Measurements from ENCODE around the gene UBAP2. TPM values are rescaled to one million over a fixed set of nuclear protein-coding genes. Genes with fewer than 3 reads are reported as not detected.

Gene UBAP2
- total and polyA plus RNA-seq, 2 of the 4 experiments (the other 2 are of a cell fraction): 12.9 to 25.5 TPM

DNA sequence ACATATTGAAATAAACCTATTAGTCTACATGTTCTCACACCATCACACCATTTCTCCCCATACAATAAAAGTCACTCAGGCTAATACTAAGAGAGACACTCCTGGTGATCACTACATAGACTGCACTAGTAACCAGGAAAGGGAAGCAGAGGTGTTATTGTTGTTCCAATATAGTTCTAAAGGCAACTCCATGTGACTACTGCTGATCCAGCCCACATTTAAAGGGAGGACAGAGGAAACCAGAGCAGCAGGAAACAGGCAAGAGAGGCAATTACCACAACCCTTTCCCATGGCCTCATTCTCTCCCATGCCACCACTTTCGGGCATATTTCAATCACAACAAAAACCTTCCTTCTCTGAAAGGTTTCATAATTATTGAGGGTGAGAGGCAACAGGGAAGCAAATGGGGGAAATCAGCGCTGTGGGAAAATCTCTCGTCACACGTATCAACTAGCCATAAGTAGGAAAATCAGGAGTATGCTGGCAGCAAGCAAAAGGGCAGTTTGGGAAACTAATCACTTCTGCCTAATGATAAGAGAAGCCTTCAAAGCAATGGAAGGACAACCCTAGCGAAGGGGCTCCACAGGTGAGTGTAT lies 1.8 kb downstream of the UBAP2 start:
- dilution Hi-C loops (cut with HindIII; ENCODE audit: low sequenced_read_pairs, unreplicated experiment): no loop called here
- H4K5ac ChIP-seq (ENCODE audit: low read depth, low read length): peak overlapping the region; percentile 21; the same call in 1 of the 2 replicates
- ChIA-PET CTCF (no interaction called here), POLR2A (ENCODE audit: unreplicated experiment) (no interaction called here)
- H3K4me1 ChIP-seq (ENCODE audit: control insufficient read depth, insufficient read depth, low read length): peaks cover 10% of the 10 kb centered on the region
- H2BK15ac ChIP-seq (ENCODE audit: low read depth, low read length): no peak overlapping the region
- no peak overlapping the region; a peak in 1 of 4 replicates for H4K8ac ChIP-seq (ENCODE audit: low read depth in 2 of 2, low read length in 2 of 2)
- H3K14ac ChIP-seq (replicated peaks; ENCODE audit: low read depth, low read length): no peak overlapping the region
- no peak overlapping the region for H4K91ac ChIP-seq (ENCODE audit: insufficient read depth, low read depth, low read length)
- H2AK5ac ChIP-seq (ENCODE audit: low read depth, low read length): no peak overlapping the region
- H3K18ac ChIP-seq (ENCODE audit: low read depth, low read length): no peak overlapping the region
- H2BK5ac ChIP-seq (ENCODE audit: low read depth, low read length, poor library complexity, severe bottlenecking): no peak overlapping the region
- H3K9me1 ChIP-seq (ENCODE audit: insufficient read depth, low read length): peaks cover 19% of the 10 kb centered on the region
- H2BK20ac ChIP-seq (ENCODE audit: low read depth, low read length): no peak overlapping the region
- H3K23ac ChIP-seq (ENCODE audit: low read depth, low read length): peak overlapping the region; percentile 55; the same call in 1 of the 2 replicates
- H3K27me3 ChIP-seq (ENCODE audit: control insufficient read depth, insufficient read depth, low read length): no peaks in the 10 kb centered on the region
- no peak overlapping the region; the same call in 1 of the 2 replicates for H3K4ac ChIP-seq (ENCODE audit: low read depth, low read length)
- H2AK9ac ChIP-seq (replicated peaks; ENCODE audit: low read depth, low read length, poor library complexity): no peak overlapping the region
- no peaks in the 10 kb centered on the region for H3K9me3 ChIP-seq (ENCODE audit: control insufficient read depth, insufficient read depth, low read length)
- H3K79me1 ChIP-seq (ENCODE audit: low read depth in 1 of 2, low read length in 2 of 2): peaks cover 20 to 51% of the 10 kb centered on the region in 2 experiments
- WGBS, 2 experiments (ENCODE audit: extremely low coverage in 2 of 2, insufficient read length in 1 of 2): no CpG with 5 or more reads among the region's 5 CpGs
- no TSS peak for BruUV-seq (replicated peaks)
- H3K27ac ChIP-seq (ENCODE audit: insufficient read depth, low read length): no peak overlapping the region
- in situ Hi-C loops (cut with MboI; ENCODE audit: low sequenced_read_pairs): no loop called here
- no peak for ATAC-seq (ENCODE audit: low read depth)
- peaks cover 26% of the 10 kb centered on the region for H4K20me1 ChIP-seq (ENCODE audit: insufficient read depth, low read length)
- no peak overlapping the region for H2BK120ac ChIP-seq (ENCODE audit: low read depth, low read length)
- TF ChIP-seq, protein P1, sequence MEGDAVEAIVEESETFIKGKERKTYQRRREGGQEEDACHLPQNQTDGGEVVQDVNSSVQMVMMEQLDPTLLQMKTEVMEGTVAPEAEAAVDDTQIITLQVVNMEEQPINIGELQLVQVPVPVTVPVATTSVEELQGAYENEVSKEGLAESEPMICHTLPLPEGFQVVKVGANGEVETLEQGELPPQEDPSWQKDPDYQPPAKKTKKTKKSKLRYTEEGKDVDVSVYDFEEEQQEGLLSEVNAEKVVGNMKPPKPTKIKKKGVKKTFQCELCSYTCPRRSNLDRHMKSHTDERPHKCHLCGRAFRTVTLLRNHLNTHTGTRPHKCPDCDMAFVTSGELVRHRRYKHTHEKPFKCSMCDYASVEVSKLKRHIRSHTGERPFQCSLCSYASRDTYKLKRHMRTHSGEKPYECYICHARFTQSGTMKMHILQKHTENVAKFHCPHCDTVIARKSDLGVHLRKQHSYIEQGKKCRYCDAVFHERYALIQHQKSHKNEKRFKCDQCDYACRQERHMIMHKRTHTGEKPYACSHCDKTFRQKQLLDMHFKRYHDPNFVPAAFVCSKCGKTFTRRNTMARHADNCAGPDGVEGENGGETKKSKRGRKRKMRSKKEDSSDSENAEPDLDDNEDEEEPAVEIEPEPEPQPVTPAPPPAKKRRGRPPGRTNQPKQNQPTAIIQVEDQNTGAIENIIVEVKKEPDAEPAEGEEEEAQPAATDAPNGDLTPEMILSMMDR (conservative IDR thresholded peaks at IDR 0.05; ENCODE audit: low read depth, low read length): no peak
- TF ChIP-seq RCOR1 (IDR thresholded peaks at IDR 0.05; ENCODE audit: insufficient replicate concordance, low read length) (no peak), RAD21 (IDR thresholded peaks at IDR 0.05; ENCODE audit: low read length) (no peak)
- peaks cover 2% of the 10 kb centered on the region; the same call in 1 of the 2 replicates for H3K36me3 ChIP-seq (ENCODE audit: control insufficient read depth, insufficient read depth, low read length)
- no peak overlapping the region for H3K4me3 ChIP-seq (ENCODE audit: insufficient read depth, low read depth, low read length)
- peak overlapping the region; percentile 95 for H3K4me2 ChIP-seq (ENCODE audit: low read depth, low read length)
- peak; percentile 10 for DNase-seq
- H3K9ac ChIP-seq (ENCODE audit: low read depth, low read length): peak overlapping the region; percentile 24; the same call in 1 of the 2 replicates
- intact Hi-C loops (cut with micrococcal nuclease): no loop called here
- no peak overlapping the region for H2AFZ ChIP-seq (replicated peaks; ENCODE audit: low read length, poor library complexity)
- no peak overlapping the region for H3K56ac ChIP-seq (ENCODE audit: extremely low read depth, insufficient read depth, low read length)
